Activated naive CD4-positive, alpha-beta T cell (primary cell): ENCODE measurements around the gene SMIM5.

Source experiments
- DNase-seq, 4 experiments: peaks; one replicate each; lab custom pipeline; 2025; lab: John Stamatoyannopoulos, UW

The SMIM5 gene

DNA sequence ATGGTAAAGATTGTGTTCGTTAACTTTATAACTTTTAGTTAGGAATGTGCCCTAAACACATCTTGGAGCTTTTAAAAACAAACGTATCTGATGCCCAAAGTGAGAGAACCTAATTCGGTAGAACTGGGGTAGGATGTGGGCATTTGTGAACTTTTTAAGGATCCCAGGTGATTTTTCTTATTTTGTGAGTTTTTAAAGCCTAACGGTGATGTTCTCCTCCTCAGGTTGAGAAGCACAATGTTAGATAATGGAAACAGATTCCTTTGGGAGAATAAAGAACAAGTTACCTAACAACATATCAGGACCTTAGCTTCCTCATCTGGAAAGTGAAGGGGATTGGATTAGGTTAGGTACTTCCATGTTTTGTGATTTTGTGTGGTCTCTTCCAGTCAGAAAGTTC lies 34.6 kb downstream of the SMIM5 start:
- DNase-seq, result no peak

DNA sequence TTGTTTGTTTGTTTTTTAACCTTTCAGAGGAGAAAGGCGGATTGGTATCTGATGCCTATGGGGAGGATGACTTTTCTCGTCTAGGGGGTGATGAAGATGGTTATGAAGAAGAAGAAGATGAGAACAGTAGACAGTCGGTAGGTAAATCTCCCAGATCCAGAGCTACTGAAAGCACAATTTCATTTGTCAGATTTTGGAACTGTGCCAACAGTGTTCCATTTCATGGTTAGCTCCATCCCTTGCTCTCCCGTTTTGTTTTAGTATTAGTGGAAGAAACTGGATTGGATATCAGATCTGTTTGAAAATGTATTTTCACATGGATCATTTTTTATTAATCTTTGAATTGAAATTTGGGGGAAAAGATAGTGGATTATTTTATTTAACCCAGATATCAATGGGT lies 35.3 kb downstream of the SMIM5 start:
- no peak for DNase-seq

DNA sequence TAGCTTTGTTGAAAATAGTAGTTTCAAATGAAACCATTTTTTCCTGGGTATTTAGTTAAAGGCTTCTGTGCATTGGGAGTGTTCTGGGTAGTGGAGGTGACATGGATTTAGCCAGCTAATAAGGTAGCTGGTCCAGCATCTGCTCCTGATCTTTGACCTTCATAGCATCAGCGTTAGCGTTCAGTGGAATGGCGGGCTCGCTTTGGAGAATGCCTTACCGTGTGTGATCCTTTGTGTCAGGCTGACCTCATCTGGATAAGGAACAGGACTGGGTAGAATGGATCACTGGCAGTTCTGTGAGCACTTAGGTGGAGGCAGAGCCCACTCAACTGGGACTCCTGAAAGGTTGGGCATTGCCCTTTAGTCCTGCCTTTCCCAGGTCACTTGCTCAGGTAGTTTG lies 37.6 kb downstream of the SMIM5 start:
- DNase-seq, result no peak

DNA sequence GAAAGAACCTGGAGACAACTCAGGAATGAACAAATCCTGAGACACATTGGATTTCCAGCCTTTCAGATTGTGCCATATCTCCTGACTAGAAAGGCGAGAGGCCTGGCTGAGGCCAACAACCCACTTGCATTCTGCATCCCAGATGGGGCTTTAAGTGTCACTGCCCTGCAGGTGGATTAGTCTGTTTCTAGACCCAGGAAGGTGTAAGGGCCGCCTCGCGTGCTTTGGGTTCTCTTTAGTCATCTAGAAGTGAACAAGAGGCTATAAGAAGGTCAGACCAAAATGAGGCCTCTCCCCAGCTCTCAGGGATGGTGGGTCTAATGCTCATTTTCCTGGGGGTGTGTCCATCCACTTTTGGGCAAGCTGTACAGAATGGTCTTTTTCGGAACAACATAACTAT lies 38.8 kb downstream of the SMIM5 start:
- DNase-seq, result no peak

GRCh38 chr17:75673487-75673886 lies 40.3 kb downstream of the SMIM5 start:
- DNase-seq, result no peak

GRCh38 chr17:75676461-75676860 lies 43.2 kb downstream of the SMIM5 start:
- no peak for DNase-seq

GRCh38 chr17:75679706-75680211 lies 46.5 kb downstream of the SMIM5 start:
- DNase-seq, result no peak

- no peak for DNase-seq
These were observed 47.2 kb downstream of the SMIM5 start for GRCh38 chr17:75680431-75680830.

DNA sequence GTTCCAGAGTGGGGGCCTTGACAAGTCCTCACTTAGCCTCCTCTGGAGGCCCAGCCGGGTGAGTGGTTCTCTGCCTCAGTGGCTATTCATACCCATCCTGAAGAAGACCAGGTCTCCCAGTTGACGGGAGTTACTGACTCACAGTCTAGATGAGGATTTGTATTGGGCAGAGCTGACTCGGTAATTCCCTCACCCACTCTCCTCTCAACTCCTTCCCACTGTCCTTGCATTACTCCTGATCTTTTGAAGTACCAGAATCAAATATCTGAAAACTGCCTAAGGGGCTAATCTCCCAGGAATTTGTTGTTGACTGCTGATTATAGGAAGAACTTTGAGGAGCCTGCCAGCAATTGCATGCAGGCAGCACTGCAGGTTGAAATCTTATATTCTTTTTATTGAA lies 48.1 kb downstream of the SMIM5 start:
- no peak for DNase-seq

GRCh38 chr17:75683583-75683982 lies 50.3 kb downstream of the SMIM5 start:
- no peak for DNase-seq

- no peak for DNase-seq
These were observed 51.0 kb downstream of the SMIM5 start for GRCh38 chr17:75684249-75684648.

GRCh38 chr17:75684924-75685323 lies 51.7 kb downstream of the SMIM5 start:
- DNase-seq, result no peak

DNA sequence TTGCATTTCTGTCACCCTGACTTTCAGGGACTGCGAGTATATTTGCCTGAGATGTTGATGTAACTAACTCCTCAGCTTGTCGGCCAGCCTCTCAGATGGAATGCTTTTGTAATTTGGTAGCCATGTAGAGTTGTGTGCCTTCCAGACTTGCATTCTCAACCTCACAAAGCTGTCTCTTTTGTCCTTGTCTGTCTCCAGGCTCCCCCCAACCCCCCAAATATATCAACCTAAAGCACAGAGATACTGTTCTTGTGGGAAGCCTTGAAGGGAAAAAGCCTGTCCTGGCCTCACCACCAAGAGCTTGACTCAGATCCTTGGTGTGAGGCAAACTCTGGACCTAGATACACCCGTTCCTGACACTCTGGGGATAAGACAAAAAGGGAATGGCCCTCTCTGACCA lies 52.3 kb downstream of the SMIM5 start:
- no peak for DNase-seq

DNA sequence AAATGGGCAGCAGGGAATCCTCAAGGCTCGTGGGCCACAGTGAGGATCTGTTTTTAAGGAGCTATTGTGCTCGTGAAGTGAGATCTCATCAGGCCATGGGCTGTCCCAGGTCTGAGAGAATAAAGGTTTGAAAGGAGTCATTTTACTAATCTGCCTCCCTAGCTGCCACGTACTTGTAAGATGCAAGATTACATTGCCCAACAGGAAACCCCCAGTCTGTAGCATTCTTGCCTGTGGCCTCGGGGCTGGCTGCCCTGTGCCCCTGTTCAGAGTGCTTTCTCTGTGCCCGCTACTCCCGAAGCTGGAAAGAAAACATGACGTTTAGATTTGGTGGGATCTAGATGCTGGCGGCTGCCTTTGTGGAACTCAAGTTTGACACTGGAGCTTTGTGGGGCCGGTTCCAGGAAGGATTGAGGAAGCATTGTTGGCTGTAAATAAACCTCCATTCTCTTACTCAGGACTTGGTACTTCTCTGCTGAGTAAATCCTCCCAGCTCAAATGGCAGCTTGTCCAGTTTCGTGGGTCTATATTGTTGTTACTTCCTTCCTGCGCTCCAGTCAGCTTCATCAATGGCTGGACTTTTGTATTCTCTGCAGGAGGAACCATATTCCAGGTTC lies 55.1 kb downstream of the SMIM5 start:
- DNase-seq, result no peak

DNA sequence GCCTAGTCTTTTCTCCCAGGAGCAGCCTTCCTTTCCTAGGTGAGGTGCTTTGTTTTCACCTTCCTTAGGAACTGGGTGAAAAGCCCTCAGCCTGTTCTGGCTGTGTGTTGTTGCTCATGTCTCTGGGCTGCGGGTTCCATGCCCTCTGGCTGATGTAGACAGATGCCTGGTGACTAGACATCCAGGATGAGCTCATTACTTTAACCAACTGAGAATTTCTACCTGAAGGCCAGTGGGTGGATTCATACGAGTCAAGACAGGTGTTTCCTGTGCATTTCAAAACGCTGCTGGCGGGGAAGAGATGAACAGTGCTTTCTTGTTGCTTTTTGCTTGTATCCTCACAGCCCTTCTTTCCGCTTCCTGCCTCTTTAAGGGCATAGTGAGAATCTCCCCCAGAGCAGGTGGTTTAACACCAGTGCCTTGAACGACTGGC lies 56.2 kb downstream of the SMIM5 start:
- peak in 2 of 4 experiments; percentile 18 to 31 for DNase-seq
